HG03280 (cell line): ENCODE measurements around the gene SLC38A3.
"Not testable (repeated sequence)": the region's sequence is repeated elsewhere in the genome, so short reads cannot be mapped to it uniquely, and the experiment has no call there.

Experiments
- ATAC-seq: cut with Tn5 transposase; IDR thresholded peaks from one replicate; pipeline ENCODE4 v1.9.1; 2021; ENCODE audit warnings: mild to moderate bottlenecking, moderate library complexity; ENCODE audit not compliant: unreplicated experiment

The SLC38A3 gene

DNA sequence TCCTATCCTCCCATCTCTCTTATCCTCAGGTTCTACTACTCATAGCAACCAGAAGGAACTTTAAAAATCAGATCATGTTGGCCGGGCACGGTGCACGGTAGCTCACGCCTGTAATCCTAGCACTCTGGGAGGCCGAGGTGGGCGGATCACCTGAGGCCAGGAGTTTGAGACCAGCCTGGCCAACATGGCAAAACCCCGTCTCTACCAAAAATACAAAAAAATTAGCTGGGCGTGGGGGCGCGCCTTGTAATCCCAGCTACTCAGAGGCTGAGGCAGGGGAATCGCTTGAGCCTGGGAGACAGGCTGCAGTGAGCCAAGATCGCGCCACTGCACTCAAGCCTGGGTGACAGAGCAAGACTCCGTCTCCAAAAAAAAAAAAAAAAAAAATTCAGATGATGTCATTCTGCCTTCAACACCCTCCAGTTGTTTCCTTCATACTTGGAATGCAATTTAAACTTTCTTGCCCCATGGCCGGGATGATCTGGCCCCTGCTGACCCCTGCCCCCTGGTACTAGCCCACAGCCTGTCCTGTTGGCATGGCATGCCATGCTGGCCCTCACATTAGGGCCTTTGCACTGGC, 23.2 kb downstream of the SLC38A3 start:
- ATAC-seq = not testable (repeated sequence)

DNA sequence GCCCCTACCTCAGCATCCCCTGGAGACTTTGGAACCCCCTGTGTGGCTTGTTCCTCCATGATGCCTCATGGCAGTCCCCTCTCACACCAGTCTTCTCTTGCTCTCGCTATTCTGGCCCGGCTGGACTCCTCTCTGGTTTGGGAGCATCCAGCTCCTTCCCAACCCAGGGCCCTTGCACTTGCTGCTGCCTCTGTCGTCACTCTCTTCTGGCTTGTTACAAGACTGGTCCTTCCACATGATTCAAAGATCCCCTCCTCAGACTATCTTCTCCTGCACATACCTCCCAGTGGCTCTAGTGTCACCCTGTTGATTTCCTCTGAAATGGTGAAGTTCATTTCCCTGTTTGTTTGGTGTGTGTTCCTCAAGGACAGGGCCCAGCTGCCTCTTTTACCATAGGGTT, 24.4 kb downstream of the SLC38A3 start:
- ATAC-seq = no peak

DNA sequence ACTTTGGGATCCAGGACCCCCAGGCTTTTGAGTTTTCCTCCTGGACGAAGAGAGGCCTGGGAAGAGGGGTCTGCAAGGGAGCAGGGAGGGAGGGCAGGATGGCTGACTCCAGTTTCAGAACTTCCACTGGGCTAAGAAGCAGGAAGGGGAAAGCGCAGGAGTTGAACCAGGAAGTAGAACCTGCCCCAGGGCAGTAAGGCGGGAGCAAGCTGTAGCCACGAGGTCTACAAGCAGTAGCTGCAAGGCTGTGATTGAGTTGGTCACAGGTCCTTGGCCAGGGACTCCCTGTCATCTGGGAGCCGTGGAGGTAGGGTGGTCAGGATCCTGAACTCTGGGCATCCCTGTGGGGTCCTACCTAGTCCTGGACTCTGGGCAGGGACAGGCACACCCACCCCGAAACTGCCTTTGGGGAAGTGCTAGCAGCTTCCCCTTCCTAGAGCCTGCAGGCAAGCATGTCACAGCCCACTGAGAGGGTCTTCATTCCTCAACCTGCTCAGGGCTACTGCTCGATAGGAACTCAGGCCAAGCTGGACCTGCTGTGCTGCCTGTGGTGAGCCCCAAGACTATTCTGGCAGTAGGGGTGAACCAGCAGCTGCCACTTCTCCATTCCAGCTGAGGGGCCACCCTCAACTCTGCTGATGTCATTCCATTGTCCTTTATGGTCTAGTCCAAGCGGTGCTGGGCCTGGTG, 25.2 kb downstream of the SLC38A3 start:
- no peak for ATAC-seq

DNA sequence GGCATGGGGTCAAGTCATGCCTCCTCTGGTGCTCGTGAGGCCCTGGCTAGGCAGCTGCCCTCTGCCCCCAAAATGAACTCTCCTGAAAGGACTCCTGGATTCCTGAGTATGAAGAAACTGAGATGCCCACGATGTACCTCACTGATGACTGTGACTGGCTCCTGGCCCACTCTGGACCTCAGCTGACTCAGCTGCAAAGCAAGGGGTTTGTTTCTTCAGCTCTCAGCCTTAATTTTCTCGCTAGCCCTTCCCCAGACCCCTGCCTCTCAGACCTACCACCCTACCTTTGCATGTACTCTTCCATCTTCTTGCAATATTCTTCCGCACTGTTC, 25.7 kb downstream of the SLC38A3 start:
- ATAC-seq = no peak

DNA sequence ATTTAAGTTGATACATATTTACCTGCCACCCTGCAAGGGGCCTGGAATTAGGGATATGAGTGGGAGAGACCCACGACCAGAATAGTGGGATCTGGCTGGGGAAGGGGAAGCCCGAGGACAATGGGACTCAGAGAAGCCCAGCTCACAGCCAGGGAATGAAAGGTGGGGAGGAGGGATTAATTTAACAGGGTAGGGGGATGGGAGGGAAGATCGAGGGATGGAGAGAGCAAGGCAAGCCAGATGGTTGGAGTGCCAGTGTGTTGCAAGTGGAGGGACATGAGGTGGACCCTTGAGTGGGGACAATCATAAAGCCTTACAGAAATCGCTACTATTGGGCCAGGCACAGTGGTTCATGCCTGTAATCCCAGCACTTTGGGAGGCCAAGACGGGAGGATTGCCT, 26.5 kb downstream of the SLC38A3 start:
- ATAC-seq = no peak

DNA sequence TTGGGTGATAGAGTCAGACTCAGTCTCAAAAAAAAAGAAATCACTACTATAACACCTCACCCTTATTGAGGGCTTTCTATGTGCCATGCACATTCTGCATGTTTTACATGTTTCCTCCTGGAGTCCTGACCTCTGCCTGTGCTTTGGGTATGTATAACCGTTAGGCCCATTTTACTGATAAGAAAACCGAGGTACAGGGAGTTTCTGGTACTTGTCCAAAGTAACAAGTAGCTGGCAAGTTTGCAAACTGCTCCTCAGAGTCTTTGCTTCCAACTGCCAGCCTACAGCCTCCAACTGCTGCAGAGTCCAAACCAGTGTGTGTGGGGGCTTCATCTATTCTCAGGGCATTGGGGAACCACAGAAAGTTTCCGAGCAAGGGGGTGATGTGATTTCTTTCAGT, 27.2 kb downstream of the SLC38A3 start:
- ATAC-seq = no peak

DNA sequence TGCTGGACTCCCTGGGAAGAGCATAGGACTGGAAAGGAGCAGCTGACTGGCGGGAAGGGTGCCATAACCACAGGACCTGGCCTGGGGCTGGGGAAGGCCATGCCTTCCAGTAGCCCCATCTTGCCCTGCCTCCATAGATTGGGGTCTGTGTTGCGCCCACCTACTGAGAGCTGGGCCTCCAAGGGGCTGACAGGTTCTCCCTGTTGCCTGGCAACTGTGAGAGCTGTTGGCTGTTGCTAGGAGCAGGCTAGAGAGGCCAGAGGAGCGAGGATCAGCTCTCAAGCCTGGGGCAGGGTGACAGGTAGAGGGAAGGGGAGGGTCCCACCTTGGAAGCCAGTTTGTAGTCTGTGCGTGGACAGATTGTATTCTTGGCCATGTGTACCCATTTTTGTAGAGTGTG, 28.1 kb downstream of the SLC38A3 start:
- no peak for ATAC-seq

DNA sequence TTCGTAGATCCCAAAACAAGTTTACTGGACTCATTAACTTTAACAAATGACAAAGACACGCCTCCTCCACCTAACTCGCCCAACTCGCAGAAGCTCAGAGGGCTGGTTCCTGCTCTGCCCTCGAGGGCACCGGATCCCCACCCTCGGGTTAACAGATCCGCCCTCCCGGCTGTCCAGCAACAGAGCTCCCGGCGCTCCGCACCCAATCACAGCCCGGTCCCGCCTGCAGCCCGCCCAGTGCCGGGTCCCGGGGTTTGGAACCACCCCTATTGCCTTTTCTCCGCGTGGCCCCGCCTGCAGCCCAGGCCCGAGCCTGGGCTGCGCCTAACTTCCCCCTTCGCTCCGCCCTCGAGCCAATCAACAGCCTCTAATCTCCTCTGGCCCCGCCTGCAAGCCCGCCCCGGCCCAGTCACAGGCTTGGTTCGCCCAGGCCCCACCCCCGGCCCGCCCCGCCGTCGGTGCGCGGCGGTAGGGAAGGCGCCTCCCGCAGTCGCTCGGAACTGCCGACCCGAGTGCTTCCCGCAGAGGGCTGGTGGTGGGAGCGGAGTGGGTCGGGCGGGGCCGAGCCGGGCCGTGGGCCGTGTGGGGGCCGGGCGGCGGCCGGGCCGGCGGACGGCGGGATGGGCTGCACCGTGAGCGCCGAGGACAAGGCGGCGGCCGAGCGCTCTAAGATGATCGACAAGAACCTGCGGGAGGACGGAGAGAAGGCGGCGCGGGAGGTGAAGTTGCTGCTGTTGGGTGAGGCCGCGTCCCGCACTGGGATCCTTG, 30.8 kb downstream of the SLC38A3 start, which contains the start of gene GNAI2:
Gene GNAI2, plus strand, starts transcription at position 489 of the 768 bp plus-strand sequence. Its CDS starts 132 bp downstream, at position 621.
- peak; percentile 93 for ATAC-seq

DNA sequence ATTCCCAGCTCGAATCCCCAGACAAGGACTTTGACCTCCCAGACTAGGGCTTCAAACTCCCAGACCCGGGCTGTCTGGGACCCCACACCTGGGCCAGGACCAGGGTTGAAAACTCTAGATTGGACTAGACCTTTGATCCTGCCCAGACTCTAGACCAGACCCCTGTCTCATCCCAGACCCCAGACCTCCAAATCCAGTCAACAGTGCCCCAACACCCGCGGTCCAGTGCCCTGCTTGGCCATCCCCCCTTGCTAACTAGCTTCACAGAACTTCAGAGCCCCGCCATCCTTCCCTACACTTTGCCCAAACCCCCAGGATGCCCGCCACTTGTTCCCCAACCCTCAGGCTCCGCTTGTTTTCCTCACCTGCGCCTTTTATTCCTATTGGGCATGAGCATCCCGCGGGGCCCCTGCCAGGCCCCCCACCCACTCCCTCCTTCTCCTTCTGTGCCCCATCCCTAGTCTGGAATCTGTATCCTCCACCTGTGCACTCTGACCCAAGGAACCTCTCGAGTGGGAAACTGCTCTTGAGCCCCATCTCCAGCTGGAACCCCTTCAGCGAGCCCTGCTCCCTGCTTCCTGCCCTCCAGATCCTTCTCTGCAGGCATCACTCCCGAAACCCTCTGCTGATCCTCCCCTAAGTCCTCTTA, 31.5 kb downstream of the SLC38A3 start:
- no peak for ATAC-seq

DNA sequence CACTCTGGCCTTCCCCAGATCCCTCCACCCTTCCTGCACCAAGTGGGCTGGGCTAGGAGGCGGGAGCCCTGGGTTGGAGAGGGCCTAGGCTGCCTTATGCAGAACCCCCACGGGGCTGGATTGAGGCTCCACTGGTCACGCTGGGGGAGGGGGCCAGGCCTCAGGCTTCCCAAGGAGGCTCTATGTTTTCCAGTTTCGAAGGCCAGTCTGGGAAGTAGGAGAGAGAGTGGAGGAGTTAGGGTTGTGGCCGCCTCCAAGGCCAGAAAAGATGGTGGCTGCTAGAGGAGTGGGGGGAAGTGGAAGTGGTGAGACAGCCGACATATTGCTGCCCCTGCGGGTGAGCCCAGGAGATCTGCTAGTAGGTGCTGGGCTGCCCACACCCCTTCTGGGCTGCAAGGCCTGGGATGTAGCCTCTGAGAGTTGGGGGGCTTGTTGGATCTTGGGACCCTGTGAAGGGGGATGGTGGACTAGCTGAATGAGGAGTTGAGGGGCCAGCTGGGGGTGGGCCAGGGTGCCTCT, 32.1 kb downstream of the SLC38A3 start:
- no peak for ATAC-seq

DNA sequence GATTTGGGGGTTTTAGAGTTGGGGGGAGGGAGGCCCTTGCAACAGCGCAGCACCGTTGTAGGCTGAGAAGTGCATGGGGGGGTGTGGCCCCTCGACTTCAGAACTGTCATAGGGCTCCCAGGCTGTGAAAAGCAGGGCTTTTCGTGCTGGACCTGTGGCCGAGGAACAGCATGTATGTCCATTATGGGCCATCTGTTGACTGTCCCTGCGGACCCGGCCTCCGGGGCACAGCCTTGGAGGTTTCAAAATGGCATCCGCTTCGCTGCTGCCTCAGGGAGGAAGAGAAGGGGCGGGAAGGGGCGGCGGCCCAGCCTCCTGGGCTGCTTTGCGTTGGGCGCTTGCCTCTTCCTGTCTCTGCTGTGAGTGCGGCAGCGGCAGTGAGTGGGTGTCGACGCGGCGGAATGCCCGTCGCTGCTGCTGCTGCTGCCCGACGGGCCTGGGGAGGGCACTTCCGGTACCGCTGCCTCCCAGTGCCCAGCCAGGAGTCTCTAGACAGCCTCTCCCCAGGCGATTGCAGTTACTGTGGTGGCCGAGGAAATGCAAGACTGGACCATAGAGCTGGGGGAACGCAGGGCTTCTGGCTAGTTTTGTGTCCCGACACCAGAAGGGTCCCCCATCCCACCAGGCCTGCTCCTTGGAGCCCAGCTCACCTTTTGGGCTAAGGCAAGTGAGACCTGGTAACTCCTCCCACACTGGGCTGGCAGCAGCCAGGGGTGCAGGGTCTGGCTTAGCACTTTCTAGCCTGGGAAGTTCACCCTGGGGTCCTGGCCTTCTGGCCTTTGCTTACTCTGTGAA, 32.9 kb downstream of the SLC38A3 start:
- ATAC-seq = peak; percentile 31

DNA sequence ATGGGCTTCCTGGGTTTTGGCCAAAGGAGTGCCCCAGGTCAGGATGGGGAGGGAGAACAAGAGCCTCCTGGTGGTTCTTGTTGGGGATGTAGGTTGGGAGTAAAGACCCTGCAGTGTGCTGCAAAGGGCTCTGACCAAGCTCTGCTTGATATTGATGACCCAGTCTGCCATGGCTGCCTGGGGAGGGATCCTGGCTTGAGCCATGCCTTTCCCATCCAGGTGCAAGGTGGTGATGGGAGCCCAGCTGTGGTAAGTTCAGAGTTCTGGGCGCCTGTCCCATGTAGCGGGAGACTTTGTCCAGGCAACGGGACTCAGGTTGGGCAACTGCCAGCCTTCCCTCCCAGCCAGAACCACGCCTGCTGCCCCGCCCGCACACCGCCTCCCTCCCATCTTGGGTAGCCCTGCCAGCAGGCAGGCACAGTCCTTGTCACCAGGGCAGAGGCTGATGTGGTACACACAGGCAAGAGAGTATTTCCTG, 33.5 kb downstream of the SLC38A3 start:
- ATAC-seq = no peak

DNA sequence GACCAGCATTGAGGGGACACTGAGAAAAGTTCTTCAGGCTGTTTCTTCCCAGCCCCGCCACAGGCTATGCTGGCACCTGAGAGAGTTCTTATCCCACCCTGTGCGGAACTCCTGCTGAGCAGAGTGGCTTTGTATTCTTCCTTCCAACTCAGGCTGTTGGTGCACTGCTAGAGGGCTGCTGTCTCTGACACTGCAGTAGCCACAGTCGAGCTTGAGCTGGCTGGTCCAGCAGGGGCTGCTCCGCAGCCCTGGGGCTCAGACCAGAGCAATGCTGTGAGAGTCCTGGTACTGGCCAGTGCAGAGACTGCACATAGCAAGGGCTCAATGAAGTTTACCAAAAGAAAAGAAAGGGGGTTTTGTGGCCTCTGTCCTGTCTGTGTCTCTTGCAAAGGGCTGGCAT, 34.6 kb downstream of the SLC38A3 start:
- no peak for ATAC-seq

DNA sequence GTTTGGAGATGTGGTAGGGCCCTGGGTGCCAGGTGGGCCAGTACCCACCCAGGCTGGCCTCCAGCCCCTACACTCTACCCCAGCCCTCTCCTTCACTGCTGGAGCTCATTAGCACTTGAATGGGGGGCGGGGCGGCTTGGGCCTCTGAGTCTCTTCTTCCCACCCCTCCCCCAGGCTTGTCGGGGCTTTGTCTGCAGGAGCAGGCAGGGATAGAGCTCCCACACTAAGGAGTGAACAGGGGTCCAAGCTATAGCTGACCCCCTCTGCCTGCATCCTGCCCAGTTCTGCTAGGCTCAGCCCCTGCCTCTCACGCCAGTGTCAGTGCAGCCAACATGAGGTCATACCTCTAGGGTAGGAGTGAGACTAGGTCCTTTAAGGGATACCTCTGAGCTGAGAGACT, 36.1 kb downstream of the SLC38A3 start:
- no peak for ATAC-seq

DNA sequence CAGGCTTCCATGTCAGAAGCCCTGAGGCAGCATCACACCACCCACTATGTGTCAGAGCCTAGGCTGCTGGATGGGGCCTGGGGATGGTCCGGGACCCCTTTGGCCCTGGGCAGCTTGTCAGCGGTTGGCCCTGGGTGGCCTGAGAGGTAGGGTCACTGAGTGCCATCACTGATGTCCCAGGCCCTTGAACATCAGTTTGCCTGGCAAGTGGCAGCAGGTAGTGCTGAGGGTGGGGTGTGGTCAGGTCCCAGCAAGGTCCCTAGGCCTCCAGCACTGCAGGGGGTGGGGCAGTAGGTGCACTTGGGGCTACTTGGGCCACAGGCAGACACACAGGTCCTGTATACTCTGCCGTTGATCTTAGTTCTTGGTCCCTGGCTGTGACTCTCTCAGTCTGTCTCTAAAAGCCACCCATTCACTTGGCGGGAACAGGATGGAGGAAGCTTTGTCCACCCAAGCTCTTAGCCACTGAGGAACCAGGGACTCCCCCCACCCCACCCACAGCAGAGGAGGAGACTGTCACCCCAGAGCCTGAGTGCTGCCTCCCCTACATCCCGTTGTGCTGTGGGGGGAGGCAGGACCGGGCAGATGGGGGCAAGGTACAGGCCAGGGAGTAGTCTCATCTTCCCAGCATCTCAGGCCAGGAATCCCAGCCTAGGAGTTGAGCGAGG, 36.8 kb downstream of the SLC38A3 start:
- no peak for ATAC-seq

DNA sequence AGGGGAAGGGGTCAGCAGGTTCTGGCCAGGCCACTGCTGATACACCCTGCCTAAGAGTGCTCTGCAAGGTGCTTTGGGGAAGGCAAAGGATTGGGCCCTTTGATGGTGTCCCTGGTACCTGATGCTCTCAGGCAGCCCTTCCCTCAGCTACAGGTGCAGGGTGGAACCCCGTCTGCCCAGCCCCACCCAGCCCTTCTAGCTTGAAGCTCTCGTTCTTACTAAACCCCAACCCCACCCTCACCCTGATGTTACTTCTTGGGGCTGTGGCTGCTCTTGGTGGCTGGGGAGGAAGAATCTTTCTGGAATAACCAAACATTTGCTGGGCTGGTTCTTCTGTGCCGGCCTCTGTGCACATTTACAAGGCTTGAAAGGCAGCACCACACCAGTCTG, 37.3 kb downstream of the SLC38A3 start:
- ATAC-seq = no peak

DNA sequence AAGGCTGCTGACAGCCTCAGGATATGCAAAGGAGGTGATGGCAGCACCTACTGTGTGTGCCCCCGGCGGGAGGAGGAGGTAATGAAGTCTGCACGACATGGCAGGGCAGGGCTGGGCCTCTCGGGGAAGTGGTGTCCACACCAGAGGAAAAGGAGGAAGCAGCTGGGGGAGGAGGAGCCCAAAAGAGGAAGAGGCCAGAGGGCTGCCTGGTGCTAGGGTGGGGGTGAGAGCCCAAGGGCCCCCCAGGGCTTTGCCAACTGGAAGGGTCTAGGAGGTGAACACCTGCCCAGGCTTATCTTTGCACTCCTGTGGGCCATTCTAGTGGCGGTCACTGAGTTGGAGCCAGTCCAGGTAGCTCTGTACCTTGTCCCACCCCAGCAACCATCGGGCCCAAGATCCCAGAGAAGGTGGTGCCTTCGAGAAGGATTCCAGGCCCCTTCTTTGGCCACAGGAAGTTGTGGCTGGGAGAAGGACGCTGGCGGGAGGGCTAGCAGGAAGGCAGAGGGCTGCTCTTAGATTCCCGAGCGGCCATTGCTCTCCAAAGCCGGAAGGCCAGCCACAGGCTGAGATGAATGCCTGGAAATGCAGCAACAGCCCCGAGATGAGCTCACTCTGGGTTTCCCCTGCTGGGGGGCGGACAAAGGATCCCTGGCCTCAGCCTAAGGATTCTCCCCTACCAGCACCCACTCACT, 37.9 kb downstream of the SLC38A3 start:
- ATAC-seq = no peak

DNA sequence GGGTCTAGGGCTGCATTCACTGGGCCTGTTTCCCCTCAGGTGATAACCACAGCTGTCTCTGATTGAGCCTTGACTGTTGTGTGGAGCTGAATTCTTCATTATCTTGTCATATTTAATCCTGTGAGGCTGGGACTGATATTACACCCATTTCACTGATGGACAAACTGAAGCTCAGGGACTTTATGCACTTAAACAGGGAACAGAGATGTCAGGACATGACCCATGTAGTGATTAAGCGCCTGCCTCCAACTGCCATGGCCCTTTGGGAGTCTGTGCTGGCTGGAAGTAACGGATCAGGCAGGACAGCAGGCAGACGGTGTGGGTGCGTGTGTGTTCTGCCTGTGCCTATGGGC, 38.4 kb downstream of the SLC38A3 start:
- no peak for ATAC-seq

DNA sequence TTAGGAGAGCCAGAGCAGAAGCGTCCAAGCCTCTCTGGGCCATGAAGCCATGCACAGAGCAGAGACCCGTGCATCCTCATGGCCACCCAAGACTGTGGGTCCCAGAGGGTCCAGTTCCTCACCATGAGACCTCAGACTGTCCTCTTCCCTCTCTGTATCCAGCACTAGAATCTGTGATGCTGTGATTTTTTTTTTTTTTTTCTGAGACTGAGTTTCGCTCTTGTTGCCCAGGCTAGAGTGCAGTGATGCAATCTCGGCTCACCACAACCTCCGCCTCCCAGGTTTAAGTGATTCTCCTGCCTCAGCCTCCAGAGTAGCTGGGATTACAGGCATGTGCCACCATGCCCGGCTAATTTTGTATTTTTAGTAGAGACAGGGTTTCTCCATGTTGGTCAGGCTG, 39.7 kb downstream of the SLC38A3 start:
- not testable (repeated sequence) for ATAC-seq
